Erythroblast (primary cell): ENCODE data around the gene MALL.

ENCODE experiments used
- GATA1 ChIP-seq: IDR thresholded peaks from 2 replicates; pipeline ENCODE4 v1.6.1; 2011; ENCODE audit warnings: low read depth, mild to moderate bottlenecking, control low read depth, low read length, moderate library complexity
- POLR2A ChIP-seq: IDR thresholded peaks from 2 replicates; pipeline ENCODE4 v1.6.1; 2011; ENCODE audit warnings: mild to moderate bottlenecking, low read length

DNA sequence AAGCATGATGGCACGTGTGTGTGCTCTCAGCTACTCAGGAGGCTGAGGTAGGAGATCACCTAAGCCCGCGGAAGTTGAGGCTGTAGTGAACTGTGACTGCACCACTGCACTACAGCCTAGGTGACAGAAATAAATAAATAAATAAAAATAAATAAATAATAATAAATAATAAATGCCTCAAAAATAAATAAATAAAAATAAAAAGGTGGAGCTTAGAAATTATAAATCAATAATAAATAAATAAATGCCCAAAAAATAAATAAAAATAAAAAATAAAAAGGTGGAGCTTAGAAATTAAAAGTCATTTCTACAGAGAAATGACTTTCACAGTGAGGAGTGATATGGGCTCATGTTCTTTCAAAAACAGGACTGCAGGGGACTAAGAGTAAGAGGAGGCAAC is 6.0 kb upstream of the MALL start:
- TF ChIP-seq POLR2A, result no peak
- TF ChIP-seq GATA1, result no peak
